Inferior parietal cortex (tissue), 1 donor: ENCODE measurements around the gene SLC7A8.
A peak's percentile ranks its signal among the peaks of the same experiment; 100 is the strongest.

Experiments
- DNase-seq: peaks from one replicate; pipeline ENCODE4 v3.0.0-alpha.2; 2016; ENCODE audit errors: extremely low spot score

The SLC7A8 gene

DNA sequence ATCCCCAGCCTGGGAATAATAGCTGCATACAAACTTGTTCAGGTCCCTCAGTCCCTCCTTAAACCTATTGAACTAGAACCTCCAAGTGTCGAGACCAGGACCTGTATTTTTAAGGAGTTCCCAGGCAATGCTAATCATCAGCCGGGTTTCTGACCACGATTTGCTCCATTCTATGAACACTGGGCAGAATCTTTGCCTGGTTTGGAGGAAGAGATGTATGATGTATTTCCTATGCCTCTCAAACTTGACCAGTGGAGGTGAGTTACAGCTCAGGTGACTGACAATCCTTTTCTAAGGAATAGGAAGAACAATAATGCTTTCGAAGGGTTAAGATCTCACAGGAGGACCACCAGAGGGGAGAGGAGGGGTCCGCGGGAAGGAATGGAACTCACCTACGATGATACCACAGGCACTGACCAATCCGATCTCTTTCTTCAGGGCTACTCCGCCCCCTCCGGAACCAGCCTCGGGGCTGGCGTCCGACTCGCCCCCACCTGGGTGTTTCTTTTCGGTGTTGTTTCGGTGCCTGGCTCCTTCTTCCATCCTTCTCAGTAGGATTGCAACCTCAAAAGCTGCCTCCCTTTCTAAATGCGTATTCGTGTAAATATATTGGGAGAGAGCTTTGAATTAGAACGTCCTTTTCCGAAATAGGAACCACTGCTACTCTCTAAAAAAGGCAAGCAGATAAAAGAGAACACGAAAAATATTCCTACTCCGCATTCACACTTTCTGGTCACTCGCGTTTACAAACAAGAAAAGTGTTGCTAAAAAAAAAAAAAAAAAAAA is 895 bp downstream of the SLC7A8 start:
- DNase-seq, result peak; percentile 63

DNA sequence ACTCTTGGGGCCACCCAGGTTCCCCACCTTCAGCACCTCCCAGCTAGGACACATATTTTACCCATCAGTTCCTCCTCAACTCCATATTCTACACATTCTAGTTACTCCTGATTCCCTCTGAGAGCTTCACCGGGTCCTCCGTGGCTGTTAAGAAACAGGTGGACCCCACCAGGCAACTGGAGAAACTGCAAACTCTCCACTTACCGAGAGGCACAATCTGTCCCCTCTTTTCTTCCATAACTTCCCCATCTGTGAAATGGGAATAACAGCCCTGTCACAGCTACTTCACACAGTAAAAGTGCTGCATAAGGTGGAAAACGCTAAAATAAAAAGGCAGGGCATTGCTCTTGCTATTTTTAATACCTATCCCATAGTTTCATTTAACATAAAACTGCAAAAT is 1.5 kb downstream of the SLC7A8 start:
- no peak for DNase-seq

DNA sequence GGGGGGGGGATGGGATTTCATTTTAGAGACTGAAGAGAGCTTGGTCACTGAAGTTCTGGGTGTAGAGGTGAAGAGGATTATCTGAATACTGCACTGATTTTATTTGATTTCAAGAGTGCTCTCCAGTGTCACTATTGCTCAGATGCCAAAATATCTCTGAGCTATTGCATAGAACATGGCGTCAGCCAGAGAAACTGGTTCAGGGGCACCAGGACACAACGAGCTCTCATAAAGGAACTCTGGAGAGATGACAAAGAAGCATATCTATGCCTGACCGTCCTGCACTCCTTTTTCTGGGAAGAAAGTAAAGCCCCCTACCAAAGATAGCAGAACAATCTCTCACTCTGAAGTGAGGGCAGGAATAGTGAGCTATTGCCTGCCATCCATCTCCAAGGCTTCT is 2.0 kb downstream of the SLC7A8 start:
- peak; percentile 52 for DNase-seq

DNA sequence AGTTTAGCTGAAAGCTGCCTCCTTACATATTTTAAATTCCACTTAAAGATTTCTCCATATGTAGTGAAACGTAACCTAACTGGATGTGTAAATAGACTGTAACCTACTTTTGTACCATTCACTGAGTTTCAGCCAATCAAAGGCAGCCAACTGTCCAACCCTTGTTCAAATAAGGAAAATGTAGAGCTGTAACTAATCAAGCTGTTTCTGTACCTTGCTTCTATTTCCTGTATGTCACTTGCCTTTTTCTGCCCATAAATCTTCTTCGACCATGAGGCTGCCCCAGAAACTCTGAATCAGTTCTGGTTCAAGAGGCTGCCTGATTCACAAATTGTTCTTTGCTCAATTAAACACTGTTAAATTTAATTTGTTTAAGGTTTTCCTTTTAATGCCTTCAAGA is 6.3 kb downstream of the SLC7A8 start:
- DNase-seq, result no peak

DNA sequence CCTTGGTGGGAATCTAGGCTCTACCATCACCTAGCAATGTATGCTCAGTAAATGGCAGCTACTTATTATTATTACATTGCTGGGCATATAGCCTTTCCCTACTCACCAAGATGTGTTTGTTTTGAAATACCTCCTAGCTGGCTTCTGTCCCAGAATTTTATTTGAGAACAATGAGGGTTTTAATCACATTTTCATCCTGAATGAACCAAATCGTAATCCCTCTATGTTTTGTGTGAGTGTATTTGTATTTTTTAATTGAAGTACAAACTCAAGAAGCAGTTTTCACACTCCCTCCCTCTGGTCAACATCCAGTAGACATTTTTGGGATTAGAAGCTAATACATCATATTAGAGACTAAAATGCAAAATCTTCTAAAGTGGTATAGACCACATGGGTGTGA is 7.6 kb downstream of the SLC7A8 start:
- no peak for DNase-seq

DNA sequence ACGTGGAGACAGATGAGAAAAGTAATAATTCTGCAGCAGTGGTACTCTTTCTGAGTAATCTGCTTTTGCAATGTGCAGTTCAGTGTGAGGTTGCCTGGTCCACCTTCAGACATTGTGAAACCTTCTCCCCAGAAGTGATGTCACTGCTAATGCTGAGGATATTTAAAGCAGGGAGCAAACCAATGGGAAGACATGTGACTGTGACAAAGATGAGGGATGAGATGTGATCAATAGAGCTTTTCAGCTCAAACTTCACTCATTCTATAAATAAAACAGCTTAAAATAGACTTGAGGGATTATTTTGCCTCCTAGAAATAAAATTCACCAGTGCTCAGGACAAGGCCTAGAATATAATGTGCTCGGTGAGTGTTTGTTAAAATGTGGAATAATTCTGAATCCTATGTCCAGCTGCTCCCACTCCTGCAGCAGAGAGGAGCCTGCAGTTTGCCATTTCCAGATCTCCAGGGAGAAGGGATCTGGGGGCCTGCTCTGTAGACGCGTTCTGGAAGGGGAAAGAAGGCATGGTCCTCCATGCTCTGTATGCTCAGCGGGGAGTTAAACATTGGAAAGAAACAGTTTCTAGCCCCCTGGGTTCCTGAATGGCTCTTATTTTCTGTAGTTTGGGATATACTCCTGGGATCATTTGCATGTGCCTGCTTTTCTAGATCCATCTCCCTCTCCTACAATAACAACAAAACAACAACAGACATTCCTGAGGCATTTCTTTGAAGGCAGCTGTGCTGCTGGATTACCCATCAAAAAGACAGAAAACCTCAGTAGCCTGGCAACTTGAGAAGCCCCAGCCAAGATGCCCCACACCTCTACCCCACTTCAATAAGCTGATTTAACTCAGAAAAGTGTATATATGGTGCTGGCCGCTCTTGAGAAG is 8.9 kb downstream of the SLC7A8 start:
- DNase-seq, result peak; percentile 59

DNA sequence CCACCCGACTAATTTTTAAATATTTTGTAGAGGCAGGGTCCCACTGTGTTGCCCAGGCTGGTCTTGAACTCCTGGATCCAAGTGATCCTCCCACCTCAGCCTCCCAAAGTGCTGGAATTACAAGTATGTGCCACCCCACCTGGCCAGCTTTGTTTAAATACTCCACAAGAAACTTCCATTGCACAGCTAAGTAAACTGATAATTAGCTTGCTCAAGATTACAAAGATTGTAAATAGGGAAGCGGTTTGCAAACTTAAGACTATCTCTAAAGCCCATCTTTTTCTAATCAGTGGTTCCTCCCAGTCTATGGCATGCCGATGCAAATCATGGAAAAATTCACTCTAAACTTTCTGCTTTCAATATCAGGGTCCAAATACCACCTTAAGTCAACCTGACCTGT is 9.7 kb downstream of the SLC7A8 start:
- no peak for DNase-seq

DNA sequence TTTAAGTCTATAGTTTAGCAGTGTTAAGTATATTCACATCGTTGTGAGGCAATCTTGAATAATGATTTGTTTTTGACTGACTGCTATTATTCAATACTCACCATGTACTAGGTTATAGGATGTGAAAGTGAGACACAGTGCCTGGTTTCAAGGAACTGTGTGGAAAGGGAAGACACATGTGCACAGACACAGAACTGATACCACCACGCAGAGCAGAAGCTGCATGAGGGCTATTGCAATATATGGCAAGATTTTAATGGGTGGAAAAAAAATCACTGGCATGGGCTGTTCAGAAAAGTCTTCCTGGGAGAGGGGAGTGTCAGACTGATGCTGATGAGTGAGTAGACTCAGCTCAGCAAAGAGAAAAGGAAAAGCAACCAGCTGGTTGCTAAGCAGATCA is 10.4 kb downstream of the SLC7A8 start:
- no peak for DNase-seq

DNA sequence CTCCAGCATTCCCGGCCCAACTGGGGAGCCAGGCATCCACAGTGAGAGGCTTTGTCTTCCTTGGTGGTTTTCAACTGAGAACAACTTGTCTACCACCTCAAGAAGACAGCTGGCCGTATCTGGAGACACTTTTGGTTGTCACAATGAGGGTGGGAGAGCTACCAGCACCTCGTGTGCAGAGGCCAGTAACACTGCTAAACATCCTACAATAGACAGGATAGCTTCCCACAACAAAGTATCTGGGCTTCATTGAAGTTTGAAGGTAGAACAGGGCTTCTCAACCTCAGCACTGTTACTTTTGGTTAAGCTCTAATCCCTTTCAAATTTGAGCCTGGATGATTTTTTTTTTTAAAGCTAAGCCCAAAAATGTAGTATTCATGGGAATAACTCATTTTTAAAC is 10.9 kb downstream of the SLC7A8 start:
- no peak for DNase-seq

DNA sequence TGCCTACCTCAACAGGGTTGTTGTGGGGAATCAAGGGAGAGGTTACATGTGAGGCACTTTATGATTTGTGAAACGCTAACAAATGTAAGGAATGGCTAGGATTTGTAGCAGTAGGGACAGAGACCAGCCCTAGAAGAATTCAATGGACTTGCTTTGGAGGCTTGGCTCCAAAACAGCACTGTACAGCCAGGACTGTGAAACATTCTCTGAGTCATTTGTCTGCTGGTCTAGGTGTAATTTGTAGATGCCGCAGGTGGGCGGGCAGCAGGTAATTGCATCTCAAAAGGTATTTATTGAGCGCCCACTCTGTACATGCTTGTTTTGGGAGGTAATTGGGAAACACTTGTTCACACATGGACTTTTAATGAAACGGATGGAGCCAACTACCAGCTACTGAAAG is 11.4 kb downstream of the SLC7A8 start:
- DNase-seq, result no peak

DNA sequence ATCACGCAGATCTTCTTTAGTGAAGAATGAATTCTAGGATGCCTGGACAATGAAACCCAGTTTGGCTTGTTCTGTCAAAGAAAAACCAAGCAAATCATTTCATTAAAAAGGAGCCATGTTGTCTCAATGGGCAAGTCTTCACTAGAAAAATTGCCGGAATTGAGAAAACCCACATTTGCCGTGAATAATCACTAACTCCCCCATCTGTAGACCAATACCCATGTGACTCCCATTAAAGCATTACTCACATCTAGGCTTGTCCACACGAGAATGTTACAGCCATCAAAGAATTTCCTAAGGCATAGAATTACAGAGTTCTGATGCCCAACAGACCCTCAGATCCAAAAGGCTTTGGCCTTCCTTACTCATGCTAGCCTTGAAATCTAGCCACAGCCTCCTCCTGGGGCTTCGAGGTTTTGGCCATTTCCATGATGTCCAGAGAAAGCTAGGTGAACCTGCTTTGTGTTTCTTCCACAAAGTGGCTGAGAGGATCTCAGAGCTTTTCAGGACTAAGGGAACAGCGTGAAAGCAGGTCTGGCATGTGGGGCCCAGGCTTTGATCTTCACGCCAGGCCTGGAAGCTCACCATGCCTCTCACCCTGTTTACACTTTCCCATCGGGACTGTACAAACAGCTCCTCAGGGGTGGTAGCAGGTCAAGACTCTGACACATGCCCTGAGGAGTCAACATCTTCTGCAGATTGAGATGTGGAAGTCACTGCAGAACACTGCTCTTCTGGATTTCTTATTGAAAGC is 12.1 kb downstream of the SLC7A8 start:
- DNase-seq, result no peak

DNA sequence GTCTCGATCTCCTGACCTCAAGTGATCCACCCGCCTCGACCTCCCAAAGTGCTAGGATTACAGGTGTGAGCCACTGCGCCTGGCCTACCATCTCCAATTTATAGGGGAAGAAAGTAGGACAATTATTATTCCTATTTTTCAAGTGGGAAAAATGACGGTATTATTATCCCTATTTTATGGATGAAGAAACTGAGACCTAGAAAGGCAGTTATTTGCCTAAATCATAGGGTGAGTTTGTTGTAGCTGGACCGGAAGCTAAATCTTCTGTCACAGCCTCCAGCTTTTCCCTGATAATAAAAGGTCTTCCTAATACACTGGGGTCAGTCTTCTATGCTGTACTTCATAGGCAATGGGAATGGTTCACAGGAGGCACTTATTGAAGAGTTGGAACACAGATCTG is 13.8 kb downstream of the SLC7A8 start:
- DNase-seq, result no peak

DNA sequence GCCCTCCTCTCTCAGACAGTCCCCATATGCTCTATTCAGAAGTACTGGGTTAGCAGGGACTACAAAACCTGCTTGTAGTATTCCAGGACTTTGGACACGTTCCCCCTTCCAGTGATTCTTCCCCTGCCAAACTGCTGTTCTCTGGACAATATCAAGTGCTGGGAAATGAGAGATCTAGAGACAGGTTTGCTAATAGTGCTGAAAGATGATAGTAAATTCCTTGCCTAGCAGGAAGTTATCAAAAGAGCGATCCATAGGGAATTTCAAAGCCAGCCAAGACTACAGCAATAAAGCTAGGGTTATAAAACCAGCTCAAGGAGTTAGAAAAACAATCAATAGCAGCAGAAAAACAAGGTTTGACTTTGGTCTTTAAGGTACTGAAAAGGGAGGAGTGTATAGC is 15.2 kb downstream of the SLC7A8 start:
- no peak for DNase-seq

DNA sequence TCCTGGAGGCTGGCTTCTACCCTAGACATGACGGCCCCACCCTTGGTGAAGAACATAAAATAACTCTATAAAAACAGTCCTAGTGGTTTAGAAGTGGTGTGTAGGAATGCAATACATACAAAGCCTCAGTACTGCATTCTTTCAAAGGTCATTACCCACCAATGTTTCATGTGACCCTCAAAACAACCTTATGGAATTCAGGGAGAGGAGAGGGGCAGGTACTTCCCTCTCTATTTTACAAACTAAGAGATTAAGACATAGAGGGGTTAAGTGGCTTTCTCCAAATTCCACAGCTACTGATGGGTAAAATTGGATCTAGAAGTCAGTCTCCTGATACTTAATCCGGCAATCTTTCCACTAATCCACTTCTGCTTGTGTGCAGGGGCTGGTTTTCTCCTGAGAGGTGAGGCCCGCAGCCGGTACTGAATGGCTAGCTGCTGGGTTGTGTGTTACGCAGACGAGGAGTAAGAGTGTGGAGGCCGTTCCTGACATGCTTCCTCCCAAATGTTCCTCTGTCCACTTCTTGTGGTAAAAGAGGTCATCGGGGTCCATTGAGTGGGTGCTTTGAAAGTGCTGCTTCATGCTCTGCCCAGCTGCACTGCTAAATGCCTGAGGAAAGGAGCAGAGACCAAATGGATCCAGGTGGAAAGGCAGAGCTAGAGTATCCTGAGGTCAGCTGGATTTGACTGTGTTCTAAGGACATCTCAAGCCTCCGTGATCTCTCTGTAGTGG is 16.2 kb downstream of the SLC7A8 start:
- no peak for DNase-seq

DNA sequence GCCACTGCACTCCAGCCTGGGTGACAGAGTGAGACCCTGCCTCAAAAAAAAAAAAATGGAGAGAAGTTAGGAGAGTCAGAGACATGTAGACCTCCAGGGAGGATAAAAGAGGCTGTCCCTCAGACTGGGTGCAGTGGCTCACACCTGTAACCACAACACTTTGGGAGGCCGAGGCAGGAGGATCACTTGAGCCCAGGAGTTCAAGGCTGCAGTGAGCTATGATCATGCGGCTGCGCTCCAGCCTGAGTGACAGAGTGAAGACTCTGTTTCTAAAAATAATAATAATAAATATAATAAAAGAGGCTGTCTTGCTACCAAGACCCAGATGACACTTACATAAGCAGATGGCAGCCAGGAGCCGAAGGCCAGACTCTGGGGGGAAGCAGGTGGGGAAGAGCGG is 18.5 kb downstream of the SLC7A8 start:
- DNase-seq, result no peak

DNA sequence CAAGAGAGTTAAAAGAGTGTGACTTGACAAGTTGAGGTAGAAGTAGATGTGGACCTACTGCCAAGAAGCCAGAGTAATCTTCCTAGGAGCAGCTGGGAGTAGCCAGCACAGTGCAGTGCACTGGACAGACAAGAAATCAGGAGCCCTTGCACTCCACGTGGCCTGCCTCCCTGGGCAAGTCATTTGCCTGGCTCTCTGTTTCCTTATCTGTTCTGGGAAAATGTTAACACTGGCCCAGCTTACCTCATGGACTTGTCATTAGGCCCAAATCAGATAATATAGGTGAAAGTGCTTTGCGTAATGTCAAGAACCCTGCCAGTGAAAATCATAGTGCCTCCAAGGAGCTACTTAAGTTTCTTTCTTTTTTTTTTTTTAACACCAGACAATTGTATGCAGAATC is 19.2 kb downstream of the SLC7A8 start:
- DNase-seq, result no peak

DNA sequence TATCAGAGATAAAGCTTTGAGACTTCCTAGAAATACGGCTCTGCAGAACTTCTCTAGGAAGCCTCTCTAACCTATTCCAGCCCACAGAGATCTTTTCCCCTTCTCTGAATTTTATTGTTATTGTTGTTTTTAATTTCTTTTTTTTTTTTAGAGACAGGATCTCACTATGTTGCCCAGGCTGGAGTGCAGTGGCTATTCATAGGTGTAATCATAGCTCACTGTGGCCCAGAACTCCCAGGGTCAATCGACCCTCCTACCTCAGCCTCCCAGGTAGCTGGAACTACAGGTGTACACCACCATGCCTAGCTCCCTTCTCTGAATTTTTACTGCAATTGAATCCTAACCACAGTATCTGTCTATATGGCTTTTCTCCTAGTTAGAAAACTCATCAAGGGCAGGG is 19.6 kb downstream of the SLC7A8 start:
- no peak for DNase-seq

DNA sequence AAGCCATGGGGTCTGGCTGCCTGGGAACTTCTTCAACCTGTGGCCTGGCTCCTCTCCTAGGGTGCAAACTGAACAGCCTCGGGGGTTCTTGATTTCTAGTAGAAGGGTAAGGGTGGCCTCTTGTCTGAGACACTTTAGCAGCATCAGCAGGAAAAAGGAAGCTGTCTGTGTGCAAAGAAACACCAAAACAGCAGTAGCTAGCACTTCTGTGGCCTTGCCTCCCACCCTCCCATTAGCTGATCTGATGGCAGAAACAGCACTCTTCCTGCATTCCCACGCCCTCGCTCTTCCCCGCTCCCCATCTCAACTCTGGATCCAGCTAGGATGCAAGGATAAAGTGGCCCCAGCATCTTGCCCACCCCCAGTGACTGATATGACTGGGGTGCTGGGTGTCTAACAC is 20.7 kb downstream of the SLC7A8 start:
- DNase-seq, result no peak

DNA sequence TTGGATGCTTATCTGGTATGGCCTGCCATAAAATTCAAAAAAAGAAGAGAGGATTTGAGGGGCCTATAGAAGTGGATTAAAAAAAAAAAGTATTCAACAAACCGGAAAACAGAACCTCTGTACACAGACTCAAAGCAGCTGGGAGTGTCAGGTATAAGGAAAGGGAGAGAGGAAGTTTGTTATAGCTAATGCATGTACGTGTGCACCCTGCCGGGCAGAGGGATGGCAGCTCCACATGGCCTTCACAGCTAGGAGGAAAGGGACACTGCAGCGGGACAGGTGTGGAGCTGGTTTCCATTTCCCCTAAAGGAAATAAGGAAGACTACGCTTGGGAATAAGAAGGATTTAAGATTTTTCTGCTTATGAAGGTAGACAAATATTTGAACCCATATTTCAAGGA is 21.5 kb downstream of the SLC7A8 start:
- no peak for DNase-seq

DNA sequence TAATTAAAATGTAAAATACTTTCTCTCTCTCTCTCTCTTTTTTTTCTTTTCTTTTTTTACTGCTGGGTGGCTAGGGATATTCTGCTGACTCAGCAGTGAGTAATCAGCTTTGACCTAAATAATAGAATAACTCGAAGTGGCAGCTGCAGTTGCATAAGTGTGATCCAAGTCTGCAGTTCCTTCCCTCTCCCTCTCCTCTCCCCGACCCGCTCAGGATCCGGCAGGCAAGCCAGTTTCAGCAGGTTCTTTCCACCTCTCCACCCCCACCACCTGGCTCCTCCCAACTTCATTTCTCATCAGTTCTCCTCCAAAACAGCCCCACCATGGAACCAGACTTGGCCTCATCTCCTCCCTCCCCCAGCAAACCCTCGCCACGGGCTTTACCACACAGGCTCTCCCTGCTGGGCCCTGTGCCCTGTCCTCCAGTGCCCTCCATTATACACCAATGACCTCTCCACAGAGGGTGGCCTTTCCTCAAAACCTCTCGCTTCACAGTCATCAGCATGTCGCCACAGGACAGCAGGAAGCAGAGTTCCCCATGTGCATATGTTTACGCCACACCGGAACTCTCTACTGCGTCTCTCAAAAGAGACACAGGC is 22.4 kb downstream of the SLC7A8 start:
- no peak for DNase-seq

DNA sequence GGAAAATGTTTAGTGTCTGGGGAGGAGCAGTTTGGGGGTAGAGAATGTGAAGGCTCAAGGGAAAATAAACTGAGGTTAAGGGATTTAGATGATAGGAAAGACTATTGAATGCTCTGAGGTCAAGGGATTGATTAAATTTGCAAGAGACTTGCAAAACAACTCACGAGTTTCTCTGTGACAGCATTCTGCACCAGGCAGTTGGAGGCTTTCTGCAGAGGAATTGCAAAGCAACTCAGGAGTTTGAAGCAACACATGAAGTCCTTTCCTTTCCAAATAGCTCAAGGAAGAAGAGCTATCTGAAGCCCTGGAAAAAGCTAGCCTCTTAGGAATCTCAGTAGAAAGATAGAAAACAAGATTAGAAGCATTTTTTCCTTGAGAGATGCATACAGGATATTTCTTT is 23.9 kb downstream of the SLC7A8 start:
- no peak for DNase-seq
